PC-3 (cell line): Measurements from ENCODE around the gene HOXD3. TPM values are rescaled to one million over a fixed set of nuclear protein-coding genes. Genes with fewer than 3 reads are reported as not detected.

Experiments used
- ATAC-seq: fragments of 200-7000 bp; cut with Tn5 transposase; 2 replicates; pipeline ENCODE4 v1.9.1; 2020; ENCODE audit warnings: mild to moderate bottlenecking, moderate library complexity
- BruUV-seq: library from RNA; stranded (reverse); fragments of 400-500 nt; replicated peaks from 2 replicates; lab custom pipeline; 2021; lab: Mats Ljungman, UMichigan
- CTCF ChIA-PET: fragments of 300-600 bp; sonication (Branson Sonifier 250); formaldehyde crosslinking; loops from one replicate; lab custom pipeline; 2022; ENCODE audit warnings: antibody characterized with exemption; lab: Charles Lee
- POLR2A ChIA-PET: fragments of 300-600 bp; sonication (Branson Sonifier 250); formaldehyde crosslinking; loops from one replicate; lab custom pipeline; 2022; ENCODE audit warnings: antibody characterized with exemption; ENCODE audit not compliant: unreplicated experiment; lab: Charles Lee
- DNase-seq: peaks from one replicate; pipeline ENCODE4 v3.0.0-alpha.2; 2015
- H2AFZ ChIP-seq: fragments of 300-600 bp; sonication (generic); 2 replicates; pipeline ENCODE4 v1.6.0; 2016; ENCODE audit warnings: antibody characterized with exemption, low read length
- H3F3A ChIP-seq: fragments of 300-600 bp; sonication (generic); one replicate; pipeline ENCODE4 v1.6.0; 2017; ENCODE audit warnings: antibody characterized with exemption, low read length, control low read depth, mild to moderate bottlenecking; ENCODE audit not compliant: unreplicated experiment
- H3K27ac ChIP-seq: fragments of 300-600 bp; sonication (generic); 2 replicates; pipeline ENCODE4 v1.5.1; 2016; ENCODE audit warnings: mild to moderate bottlenecking, low read length
- H3K27me3 ChIP-seq: fragments of 300-600 bp; sonication (generic); 2 replicates; pipeline ENCODE4 v1.6.1; 2016; ENCODE audit warnings: low read length, mixed read lengths
- H3K36me3 ChIP-seq: fragments of 300-600 bp; sonication (generic); 2 replicates; pipeline ENCODE4 v1.6.1; 2016; ENCODE audit warnings: low read depth, mixed run types, low read length, mixed read lengths
- H3K4me1 ChIP-seq: fragments of 300-600 bp; sonication (generic); 2 replicates; pipeline ENCODE4 v1.5.1; 2016; ENCODE audit warnings: low read length; ENCODE audit not compliant: insufficient read depth
- H3K4me2 ChIP-seq: fragments of 300-600 bp; sonication (generic); 2 replicates; pipeline ENCODE4 v1.6.0; 2016; ENCODE audit warnings: low read length
- H3K4me3 ChIP-seq: fragments of 300-600 bp; sonication (generic); 2 replicates; pipeline ENCODE4 v1.5.1; 2016; ENCODE audit warnings: mild to moderate bottlenecking, low read length, mixed read lengths
- H3K79me2 ChIP-seq: fragments of 300-600 bp; sonication (generic); 2 replicates; pipeline ENCODE4 v1.6.1; 2017; ENCODE audit warnings: low read length, mixed read lengths
- H3K9ac ChIP-seq: fragments of 300-600 bp; sonication (generic); 2 replicates; pipeline ENCODE4 v1.6.0; 2016; ENCODE audit warnings: mild to moderate bottlenecking, low read length
- H3K9me2 ChIP-seq: fragments of 300-600 bp; sonication (generic); replicated peaks from 2 replicates; pipeline ENCODE4 v1.6.1; 2016; ENCODE audit warnings: mixed run types, low read length, mixed read lengths
- H3K9me3 ChIP-seq: fragments of 300-600 bp; sonication (generic); 2 replicates; pipeline ENCODE4 v1.6.1; 2016; ENCODE audit warnings: low read length, mixed read lengths
- H4K20me1 ChIP-seq: fragments of 300-600 bp; sonication (generic); 2 replicates; pipeline ENCODE4 v1.6.1; 2016; ENCODE audit warnings: low read length, mixed read lengths
- CTCF ChIP-seq: fragments of 300-600 bp; sonication (generic); conservative IDR thresholded peaks from 2 replicates; pipeline ENCODE4 v1.5.1; 2017; ENCODE audit warnings: antibody characterized with exemption, low read depth, mild to moderate bottlenecking, low read length
- EZH2 ChIP-seq: fragments of 300-600 bp; sonication (generic); IDR thresholded peaks from one replicate; pipeline ENCODE4 v1.6.1; 2017; ENCODE audit warnings: antibody characterized with exemption, mild to moderate bottlenecking, low read length; ENCODE audit not compliant: unreplicated experiment
- EZH2phosphoT487 ChIP-seq: fragments of 300-600 bp; sonication (generic); IDR thresholded peaks from 2 replicates; pipeline ENCODE4 v1.6.1; 2018; ENCODE audit warnings: mild to moderate bottlenecking, antibody characterized with exemption, low read length, borderline replicate concordance
- intact Hi-C: fragments of 100-400 bp; cut with micrococcal nuclease; formaldehyde crosslinking; loops from 2 replicates; pipeline ENCODE4 v1.9.0; 2023
- total RNA-seq: library from RNA; depleted of rRNA; stranded (reverse); fragments of >200 nt; gene quantifications from 2 replicates; pipeline ENCODE4 v1.2.3, GENCODE V29; 2014

HOXD3 gene
- total RNA-seq, 1 experiment from 2014 or later = 4.4 TPM

GRCh38 chr2:176124947-176125771 lies 31.9 kb upstream of the HOXD3 start:
- ATAC-seq (no peak), DNase-seq (no peak)
- no TSS peak for BruUV-seq
- H3K4me3 ChIP-seq = no peak overlapping the region
- no peak for TF ChIP-seq EZH2phosphoT487
- no peak for TF ChIP-seq EZH2
- TF ChIP-seq CTCF = no peak
- no peaks in the 10 kb centered on the region for H3K79me2 ChIP-seq
- ChIA-PET POLR2A (no interaction called here), CTCF (interaction anchor here (0.5 to 0.6 kb wide), 2 partner anchors 395 to 527 kb away, joined by 3 read pairs; no protein-coding TSS in a partner anchor)
- no peaks in the 10 kb centered on the region for H3K9me3 ChIP-seq
- H3K27ac ChIP-seq = no peak overlapping the region
- H3K27me3 ChIP-seq = no peaks in the 10 kb centered on the region
- no peaks in the 10 kb centered on the region for H3K9me2 ChIP-seq
- intact Hi-C loops = no loop called here
- H3K36me3 ChIP-seq = no peaks in the 10 kb centered on the region; the same call in 1 of the 2 replicates
- H3K9ac ChIP-seq = no peak overlapping the region
- no peak overlapping the region for H3K4me2 ChIP-seq
- no peaks in the 10 kb centered on the region for H3F3A ChIP-seq
- H3K4me1 ChIP-seq = no peaks in the 10 kb centered on the region
- no peaks in the 10 kb centered on the region for H4K20me1 ChIP-seq
- no peak overlapping the region for H2AFZ ChIP-seq

- no peaks in the 10 kb centered on the region for H3K27me3 ChIP-seq
- no peaks in the 10 kb centered on the region for H4K20me1 ChIP-seq
- no peak overlapping the region for H3K27ac ChIP-seq
- ATAC-seq = no peak
- H3K4me3 ChIP-seq = no peak overlapping the region
- H3K36me3 ChIP-seq = no peaks in the 10 kb centered on the region; the same call in 1 of the 2 replicates
- TF ChIP-seq EZH2phosphoT487 (no peak), EZH2 (no peak), CTCF (no peak)
- no peaks in the 10 kb centered on the region for H3K9me3 ChIP-seq
- no peaks in the 10 kb centered on the region for H3K4me1 ChIP-seq
- H3K9me2 ChIP-seq = no peaks in the 10 kb centered on the region
- no peak overlapping the region for H2AFZ ChIP-seq
- ChIA-PET POLR2A (no interaction called here), CTCF (interaction anchor here (0.5 kb wide), 1 partner anchor 526 kb away, joined by 3 read pairs; no protein-coding TSS in a partner anchor)
- H3K4me2 ChIP-seq = no peak overlapping the region
- no peaks in the 10 kb centered on the region for H3F3A ChIP-seq
- H3K9ac ChIP-seq = no peak overlapping the region
- BruUV-seq = no TSS peak
- intact Hi-C loops = loop anchor here (2.0 kb wide), 1 partner anchor 513 kb away; no protein-coding TSS in a partner anchor
- H3K79me2 ChIP-seq = no peaks in the 10 kb centered on the region
- no peak for DNase-seq
These were observed 31.4 kb upstream of the HOXD3 start for GRCh38 chr2:176125772-176126054.
